IMR-90 (cell line): ENCODE data around the gene OSCAR. TPM values are rescaled to one million over a fixed set of nuclear protein-coding genes. Genes with fewer than 3 reads are reported as not detected.

Source experiments
- ATAC-seq: fragments of 200-7000 bp; cut with Tn5 transposase; 2 replicates; pipeline ENCODE4 v1.9.1; 2020; ENCODE audit warnings: low read depth, mild to moderate bottlenecking, moderate library complexity
- BruUV-seq: library from RNA; stranded (reverse); fragments of 400-500 nt; replicated peaks from 2 replicates; lab custom pipeline; 2021; lab: Mats Ljungman, UMichigan
- CTCF ChIA-PET: fragments of 300-600 bp; formaldehyde crosslinking; extraction: SDS; loops from one replicate; lab custom pipeline; 2021; ENCODE audit warnings: antibody characterized with exemption; lab: Yijun Ruan, JAX
- POLR2A ChIA-PET: fragments of 300-600 bp; sonication (Branson Sonifier 250); formaldehyde crosslinking; loops from one replicate; lab custom pipeline; 2022; ENCODE audit warnings: antibody characterized with exemption; ENCODE audit not compliant: unreplicated experiment; lab: Charles Lee
- DNase-seq: peaks from one replicate; pipeline ENCODE4 v3.0.0; 2013
- H2AFZ ChIP-seq: replicated peaks from 2 replicates; pipeline ENCODE3; 2013; ENCODE audit warnings: low read length, mild to moderate bottlenecking; ENCODE audit not compliant: poor library complexity
- H2AK5ac ChIP-seq: 2 replicates; pipeline ENCODE4 v1.6.1; 2013; ENCODE audit warnings: low read depth, low read length, inconsistent platforms
- H2AK9ac ChIP-seq: replicated peaks from 2 replicates; pipeline ENCODE3; 2013; ENCODE audit warnings: mild to moderate bottlenecking, low read depth, low read length, moderate library complexity; ENCODE audit not compliant: poor library complexity
- H2BK120ac ChIP-seq: 2 replicates; pipeline ENCODE4 v1.6.1; 2013; ENCODE audit warnings: low read depth, low read length, inconsistent platforms
- H2BK15ac ChIP-seq: 3 replicates; pipeline ENCODE4 v1.6.1; 2013; ENCODE audit warnings: low read depth, low read length, inconsistent platforms
- H2BK20ac ChIP-seq: 2 replicates; pipeline ENCODE4 v1.6.1; 2013; ENCODE audit warnings: low read depth, mild to moderate bottlenecking, inconsistent platforms, low read length, moderate library complexity
- H2BK5ac ChIP-seq: 2 replicates; pipeline ENCODE4 v1.6.1; 2013; ENCODE audit warnings: mild to moderate bottlenecking, low read depth, low read length, inconsistent platforms; ENCODE audit not compliant: poor library complexity, severe bottlenecking
- H3K14ac ChIP-seq: replicated peaks from 2 replicates; pipeline ENCODE4 v1.6.1; 2013; ENCODE audit warnings: low read depth, low read length, inconsistent platforms
- H3K18ac ChIP-seq: 2 replicates; pipeline ENCODE4 v1.6.1; 2013; ENCODE audit warnings: low read depth, low read length, control low read depth
- H3K23ac ChIP-seq: 2 replicates; pipeline ENCODE4 v1.6.1; 2013; ENCODE audit warnings: low read depth, low read length, inconsistent platforms
- H3K27ac ChIP-seq: 2 replicates; pipeline ENCODE4 v1.5.1; 2013; ENCODE audit warnings: mild to moderate bottlenecking, control low read depth, low read length; ENCODE audit not compliant: insufficient read depth
- H3K27me3 ChIP-seq: 2 replicates; pipeline ENCODE4 v1.6.1; 2013; ENCODE audit warnings: low read length; ENCODE audit not compliant: control insufficient read depth, insufficient read depth
- H3K36me3 ChIP-seq: 2 replicates; pipeline ENCODE4 v1.6.1; 2013; ENCODE audit warnings: low read length, mixed read lengths; ENCODE audit not compliant: control insufficient read depth, insufficient read depth
- H3K4ac ChIP-seq: 2 replicates; pipeline ENCODE4 v1.6.1; 2013; ENCODE audit warnings: low read depth, low read length, inconsistent platforms
- H3K4me1 ChIP-seq: 2 replicates; pipeline ENCODE4 v1.6.1; 2013; ENCODE audit warnings: low read length, mixed read lengths; ENCODE audit not compliant: control insufficient read depth, insufficient read depth
- H3K4me2 ChIP-seq: 2 replicates; pipeline ENCODE4 v1.6.1; 2013; ENCODE audit warnings: low read depth, mild to moderate bottlenecking, control low read depth, low read length, moderate library complexity
- H3K4me3 ChIP-seq: 2 replicates; pipeline ENCODE4 v1.5.1; 2013; ENCODE audit warnings: low read depth, mild to moderate bottlenecking, control low read depth, low read length, moderate library complexity; ENCODE audit not compliant: insufficient read depth
- H3K56ac ChIP-seq: 2 replicates; pipeline ENCODE4 v1.6.1; 2013; ENCODE audit warnings: low read length, inconsistent platforms; ENCODE audit not compliant: insufficient read depth; ENCODE audit errors: extremely low read depth
- H3K79me1 ChIP-seq, 2 experiments: 2 replicates each; pipeline ENCODE4 v1.6.1; 2013; ENCODE audit warnings: low read length in 2 of 2, inconsistent platforms in 1 of 2, low read depth in 1 of 2
- H3K9ac ChIP-seq: 2 replicates; pipeline ENCODE4 v1.6.1; 2013; ENCODE audit warnings: low read depth, low read length, control low read depth
- H3K9me1 ChIP-seq: 2 replicates; pipeline ENCODE4 v1.6.1; 2013; ENCODE audit warnings: low read length, inconsistent platforms; ENCODE audit not compliant: insufficient read depth
- H3K9me3 ChIP-seq: 2 replicates; pipeline ENCODE4 v1.6.1; 2013; ENCODE audit warnings: low read length; ENCODE audit not compliant: control insufficient read depth, insufficient read depth
- H4K20me1 ChIP-seq: 2 replicates; pipeline ENCODE4 v1.6.1; 2013; ENCODE audit warnings: low read length, inconsistent platforms; ENCODE audit not compliant: insufficient read depth
- H4K5ac ChIP-seq: 2 replicates; pipeline ENCODE4 v1.6.1; 2013; ENCODE audit warnings: mild to moderate bottlenecking, low read depth, low read length, control low read depth
- H4K8ac ChIP-seq, 2 experiments: 2 replicates each; pipeline ENCODE4 v1.6.1; 2013; ENCODE audit warnings: low read depth in 2 of 2, low read length in 2 of 2, control low read depth in 1 of 2, inconsistent platforms in 1 of 2
- H4K91ac ChIP-seq: 2 replicates; pipeline ENCODE4 v1.6.1; 2013; ENCODE audit warnings: low read depth, low read length, inconsistent platforms; ENCODE audit not compliant: insufficient read depth
- BHLHE40 ChIP-seq: fragments of 150-350 bp; IDR thresholded peaks from 2 replicates; pipeline ENCODE4 v1.6.1; 2016; ENCODE audit warnings: mild to moderate bottlenecking, low read depth, low read length
- CEBPB ChIP-seq: IDR thresholded peaks from 2 replicates; pipeline ENCODE4 v1.6.1; 2012; ENCODE audit warnings: low read depth, low read length, improper control_type of control experiment
- CHD1 ChIP-seq: IDR thresholded peaks from 2 replicates; pipeline ENCODE4 v1.6.1; 2012; ENCODE audit warnings: low read depth, low read length, improper control_type of control experiment
- ELK1 ChIP-seq: fragments of 150-350 bp; IDR thresholded peaks from 2 replicates; pipeline ENCODE4 v1.6.1; 2016; ENCODE audit warnings: low read depth, mild to moderate bottlenecking, low read length, moderate library complexity, borderline replicate concordance
- FOS ChIP-seq: fragments of 150-350 bp; IDR thresholded peaks from 2 replicates; pipeline ENCODE4 v1.6.1; 2016; ENCODE audit warnings: low read depth, low read length
- MAFK ChIP-seq: IDR thresholded peaks from 2 replicates; pipeline ENCODE4 v1.6.1; 2012; ENCODE audit warnings: low read depth, low read length, improper control_type of control experiment
- MAZ ChIP-seq: IDR thresholded peaks from 2 replicates; pipeline ENCODE4 v1.6.1; 2012; ENCODE audit warnings: low read depth, mild to moderate bottlenecking, low read length, improper control_type of control experiment, moderate library complexity, borderline replicate concordance
- MXI1 ChIP-seq: IDR thresholded peaks from 2 replicates; pipeline ENCODE4 v1.6.1; 2012; ENCODE audit warnings: low read depth, mild to moderate bottlenecking, low read length, moderate library complexity, borderline replicate concordance
- NFE2L2 ChIP-seq: fragments of 150-350 bp; IDR thresholded peaks from 2 replicates; pipeline ENCODE4 v1.6.1; 2016; ENCODE audit warnings: low read depth, mild to moderate bottlenecking, low read length
- POLR2A ChIP-seq: IDR thresholded peaks from 2 replicates; pipeline ENCODE4 v1.6.1; 2012; ENCODE audit warnings: mild to moderate bottlenecking, low read depth, low read length
- RAD21 ChIP-seq: IDR thresholded peaks from 2 replicates; pipeline ENCODE4 v1.6.1; 2012; ENCODE audit warnings: low read length, improper control_type of control experiment
- RCOR1 ChIP-seq: IDR thresholded peaks from 2 replicates; pipeline ENCODE4 v1.6.1; 2012; ENCODE audit warnings: mild to moderate bottlenecking, low read length, improper control_type of control experiment; ENCODE audit not compliant: insufficient replicate concordance
- RFX5 ChIP-seq: IDR thresholded peaks from 2 replicates; pipeline ENCODE4 v1.8.0; 2012; ENCODE audit warnings: low read depth, mild to moderate bottlenecking, low read length, moderate library complexity
- SMC3 ChIP-seq: fragments of 150-350 bp; IDR thresholded peaks from 2 replicates; pipeline ENCODE4 v1.6.1; 2016; ENCODE audit warnings: low read depth, mild to moderate bottlenecking, antibody characterized with exemption, low read length, moderate library complexity
- WGBS, 2 experiments: methylation state at CpG; one replicate each; pipeline versions ENCODE4 v1.1.5 to v1.1.7; 2013; ENCODE audit warnings: missing lambda C conversion rate in 2 of 2; ENCODE audit not compliant: insufficient read length in 1 of 2; ENCODE audit errors: extremely low coverage in 2 of 2; 5-methylcytosine and 5-hydroxymethylcytosine counted together
- dilution Hi-C: fragments of 300-500 bp; cut with HindIII; formaldehyde crosslinking; loops from one replicate; pipeline ENCODE4 v1.14.3; 2018; ENCODE audit warnings: low sequenced_read_pairs; ENCODE audit not compliant: unreplicated experiment
- in situ Hi-C: fragments of 300-500 bp; cut with MboI; formaldehyde crosslinking; loops from 3 replicates; pipeline ENCODE4 v1.14.3; 2019; ENCODE audit warnings: low sequenced_read_pairs, inconsistent platforms, mixed read lengths
- intact Hi-C: fragments of 100-400 bp; cut with micrococcal nuclease; formaldehyde crosslinking; loops from 2 replicates; pipeline ENCODE4 v1.10.0; 2022
- polyA plus RNA-seq, 3 experiments: library from polyadenylated mRNA; depleted of rRNA; stranded (reverse); fragments of >200 nt; gene quantifications; 2 replicates each; pipeline ENCODE4 v1.2.3, GENCODE V29; 2012; ENCODE audit warnings: low replicate concordance in 1 of 3
- total RNA-seq: library from RNA; depleted of rRNA; stranded (reverse); fragments of >200 nt; gene quantifications from 2 replicates; pipeline ENCODE4 v1.2.3, GENCODE V29; 2012
- TF ChIP-seq, protein P1 (sequence below): fragments of 150-350 bp; IDR thresholded peaks from 2 replicates; pipeline ENCODE4 v1.6.1; 2017; ENCODE audit warnings: mild to moderate bottlenecking, antibody characterized with exemption, low read length, low read depth
- TF ChIP-seq, protein P2 (sequence below): conservative IDR thresholded peaks from 2 replicates; pipeline ENCODE4 v1.5.1; 2012; ENCODE audit warnings: mild to moderate bottlenecking, low read depth, low read length, improper control_type of control experiment

OSCAR gene
- total and polyA plus RNA-seq, 2 of the 4 experiments (the other 2 are of a cell fraction): 0.15 TPM; not detected in 1

GRCh38 chr19:54063350-54064116 lies 37.1 kb downstream of the OSCAR start, which contains the start of gene VSTM1:
Gene VSTM1 (minus strand): TSS chr19:54063897. CDS start chr19:54063777, 120 bp downstream.
- no peaks in the 10 kb centered on the region for H3K4me1 ChIP-seq
- no peak within 1 kb of the TSS for H3K14ac ChIP-seq
- no peak within 1 kb of the TSS for H2BK15ac ChIP-seq
- H4K8ac ChIP-seq: no peak within 1 kb of the TSS
- ChIA-PET CTCF (no interaction called here), POLR2A (no interaction called here)
- no peak within 1 kb of the TSS for H2BK5ac ChIP-seq
- no peaks in the 10 kb centered on the region for H3K27me3 ChIP-seq
- intact Hi-C loops: no loop called here
- no peak within 1 kb of the TSS for H3K18ac ChIP-seq
- no peak within 1 kb of the TSS for H2BK20ac ChIP-seq
- dilution Hi-C loops: no loop called here
- H3K9ac ChIP-seq: no peak within 1 kb of the TSS
- no peak within 1 kb of the TSS for H4K5ac ChIP-seq
- TF ChIP-seq SMC3: no peak
- TF ChIP-seq MAZ: no peak
- TF ChIP-seq ELK1: no peak
- TF ChIP-seq MXI1: no peak
- TF ChIP-seq BHLHE40: no peak
- no peak for TF ChIP-seq FOS
- TF ChIP-seq, protein P1, sequence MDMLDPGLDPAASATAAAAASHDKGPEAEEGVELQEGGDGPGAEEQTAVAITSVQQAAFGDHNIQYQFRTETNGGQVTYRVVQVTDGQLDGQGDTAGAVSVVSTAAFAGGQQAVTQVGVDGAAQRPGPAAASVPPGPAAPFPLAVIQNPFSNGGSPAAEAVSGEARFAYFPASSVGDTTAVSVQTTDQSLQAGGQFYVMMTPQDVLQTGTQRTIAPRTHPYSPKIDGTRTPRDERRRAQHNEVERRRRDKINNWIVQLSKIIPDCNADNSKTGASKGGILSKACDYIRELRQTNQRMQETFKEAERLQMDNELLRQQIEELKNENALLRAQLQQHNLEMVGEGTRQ: no peak
- TF ChIP-seq RFX5: no peak
- TF ChIP-seq, protein P2, sequence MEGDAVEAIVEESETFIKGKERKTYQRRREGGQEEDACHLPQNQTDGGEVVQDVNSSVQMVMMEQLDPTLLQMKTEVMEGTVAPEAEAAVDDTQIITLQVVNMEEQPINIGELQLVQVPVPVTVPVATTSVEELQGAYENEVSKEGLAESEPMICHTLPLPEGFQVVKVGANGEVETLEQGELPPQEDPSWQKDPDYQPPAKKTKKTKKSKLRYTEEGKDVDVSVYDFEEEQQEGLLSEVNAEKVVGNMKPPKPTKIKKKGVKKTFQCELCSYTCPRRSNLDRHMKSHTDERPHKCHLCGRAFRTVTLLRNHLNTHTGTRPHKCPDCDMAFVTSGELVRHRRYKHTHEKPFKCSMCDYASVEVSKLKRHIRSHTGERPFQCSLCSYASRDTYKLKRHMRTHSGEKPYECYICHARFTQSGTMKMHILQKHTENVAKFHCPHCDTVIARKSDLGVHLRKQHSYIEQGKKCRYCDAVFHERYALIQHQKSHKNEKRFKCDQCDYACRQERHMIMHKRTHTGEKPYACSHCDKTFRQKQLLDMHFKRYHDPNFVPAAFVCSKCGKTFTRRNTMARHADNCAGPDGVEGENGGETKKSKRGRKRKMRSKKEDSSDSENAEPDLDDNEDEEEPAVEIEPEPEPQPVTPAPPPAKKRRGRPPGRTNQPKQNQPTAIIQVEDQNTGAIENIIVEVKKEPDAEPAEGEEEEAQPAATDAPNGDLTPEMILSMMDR: no peak
- no peak for TF ChIP-seq RCOR1
- TF ChIP-seq NFE2L2: no peak
- no peak for TF ChIP-seq CHD1
- TF ChIP-seq POLR2A: no peak
- TF ChIP-seq RAD21: no peak
- no peak for TF ChIP-seq MAFK
- TF ChIP-seq CEBPB: no peak
- in situ Hi-C loops: no loop called here
- BruUV-seq: no TSS peak
- no peaks in the 10 kb centered on the region for H3K9me1 ChIP-seq
- no peak within 1 kb of the TSS for H3K4me2 ChIP-seq
- no peak within 1 kb of the TSS for H2AFZ ChIP-seq
- H3K56ac ChIP-seq: no peak within 1 kb of the TSS; the same call in 1 of the 2 replicates
- H3K27ac ChIP-seq: no peak within 1 kb of the TSS
- H2AK5ac ChIP-seq: no peak within 1 kb of the TSS
- H3K4me3 ChIP-seq: no peak within 1 kb of the TSS
- H4K91ac ChIP-seq: no peak within 1 kb of the TSS
- H2BK120ac ChIP-seq: no peak within 1 kb of the TSS
- H4K20me1 ChIP-seq: no peaks in the 10 kb centered on the region
- H3K9me3 ChIP-seq: 0 out of 2 replicates have a peak, but pooled peaks cover 3% of the 10 kb centered on the region
- 76% methylated on average over 8 of the region's 34 CpGs; no CpG with 5 or more reads in 1 of the 2 experiments for WGBS, 2 experiments
- ATAC-seq (no peak), DNase-seq (no peak)
- H3K23ac ChIP-seq: no peak within 1 kb of the TSS
- H3K4ac ChIP-seq: no peak within 1 kb of the TSS
- H3K79me1 ChIP-seq: no peaks in the 10 kb centered on the region
- H2AK9ac ChIP-seq: no peak within 1 kb of the TSS
- no peaks in the 10 kb centered on the region for H3K36me3 ChIP-seq
